Measurements from ENCODE around the gene LTBP2. TPM values are rescaled to one million over a fixed set of nuclear protein-coding genes. Genes with fewer than 3 reads are reported as not detected.
"Not testable (repeated sequence)": the region's sequence is repeated elsewhere in the genome, so short reads cannot be mapped to it uniquely, and the experiment has no call there.

Gene LTBP2
- total RNA-seq, 1 donor from 2014 or later: 26.5 TPM

- Histone ChIP-seq H3K36me3 (no peaks in the 10 kb centered on the region), H3K4me1 (no peaks in the 10 kb centered on the region), H3K9me3 (replicated peaks) (no peaks in the 10 kb centered on the region), H3K27ac (replicated peaks) (no peak overlapping the region), H3K4me3 (no peak overlapping the region), H3K27me3 (ENCODE audit: low read depth) (no peaks in the 10 kb centered on the region)
- intact Hi-C loops (cut with micrococcal nuclease): no loop called here
- peak; percentile 60 for TF ChIP-seq CTCF (IDR thresholded peaks at IDR 0.05; ENCODE audit: borderline replicate concordance)
- no peak for DNase-seq
These were observed 152.6 kb downstream of the LTBP2 start for GRCh38 chr14:74459289-74459946.

DNA sequence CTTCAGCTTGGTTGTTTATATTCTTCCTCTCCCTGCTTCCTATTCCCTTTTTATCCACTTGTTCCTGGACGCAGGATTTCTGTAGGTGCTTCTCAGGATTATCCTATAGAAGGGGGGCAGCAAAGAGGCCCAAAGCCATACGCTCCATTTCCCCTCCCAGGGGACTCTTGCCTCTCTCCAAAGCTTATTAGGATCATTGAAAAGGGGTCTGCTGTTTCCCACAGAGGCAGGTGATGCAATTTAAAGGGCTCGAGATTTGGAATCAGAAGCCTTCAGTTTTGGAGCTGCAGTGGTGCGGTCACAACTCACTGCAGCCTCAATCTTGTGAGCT, 154.5 kb downstream of the LTBP2 start:
- Histone ChIP-seq H3K27me3 (ENCODE audit: low read depth) (no peaks in the 10 kb centered on the region), H3K9me3 (replicated peaks) (no peaks in the 10 kb centered on the region), H3K36me3 (no peaks in the 10 kb centered on the region), H3K27ac (replicated peaks) (no peak overlapping the region), H3K4me1 (no peaks in the 10 kb centered on the region), H3K4me3 (no peak overlapping the region)
- intact Hi-C loops (cut with micrococcal nuclease): no loop called here
- no peak for TF ChIP-seq CTCF (IDR thresholded peaks at IDR 0.05; ENCODE audit: borderline replicate concordance)
- DNase-seq: no peak

DNA sequence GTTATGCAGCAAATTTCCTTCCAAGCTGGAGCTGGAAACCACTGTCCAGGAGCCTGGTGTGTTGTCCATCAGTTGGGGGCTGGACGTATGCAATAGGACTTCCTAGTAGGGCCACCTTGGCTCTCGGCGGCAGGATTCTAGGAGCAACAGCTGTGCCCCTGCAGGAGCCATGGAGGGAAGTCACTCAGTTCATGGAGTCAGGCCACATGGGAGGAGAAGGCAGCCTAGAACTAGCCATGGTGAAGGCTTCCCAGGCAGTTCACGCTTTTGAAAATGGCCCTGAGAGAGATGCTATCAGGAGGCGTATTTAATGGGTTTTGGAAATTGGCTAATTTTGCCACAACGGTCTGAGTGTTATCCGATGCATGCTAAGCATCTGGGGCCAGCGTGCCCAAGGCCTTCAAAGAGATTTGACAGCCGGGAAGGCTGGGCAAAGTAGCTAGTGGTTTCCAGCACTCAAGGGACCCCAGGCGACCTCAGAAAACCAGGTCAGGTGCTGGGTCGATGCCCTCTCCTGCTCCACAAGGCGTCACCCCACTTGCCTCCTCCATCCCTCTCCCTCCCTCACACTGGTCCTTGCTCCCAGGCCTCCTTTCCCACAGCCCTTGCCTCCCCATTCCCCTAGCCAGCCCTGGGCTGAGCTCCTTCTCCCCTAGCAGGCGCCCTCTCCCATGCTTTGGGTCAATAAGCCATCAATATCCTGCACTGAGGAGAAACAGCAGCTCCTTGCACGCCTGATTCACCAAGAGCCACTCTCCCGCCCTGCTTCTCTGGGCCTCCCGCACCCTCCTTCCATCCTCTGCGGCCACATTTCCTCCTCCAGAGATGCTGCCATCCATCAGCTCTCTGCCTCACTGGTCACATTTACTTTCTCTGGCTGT, 155.1 kb downstream of the LTBP2 start:
- Histone ChIP-seq H3K27me3 (ENCODE audit: low read depth) (no peaks in the 10 kb centered on the region), H3K27ac (replicated peaks) (no peak overlapping the region), H3K4me1 (no peaks in the 10 kb centered on the region), H3K4me3 (no peak overlapping the region), H3K36me3 (no peaks in the 10 kb centered on the region), H3K9me3 (replicated peaks) (no peaks in the 10 kb centered on the region)
- TF ChIP-seq CTCF (IDR thresholded peaks at IDR 0.05; ENCODE audit: borderline replicate concordance): no peak
- DNase-seq: no peak
- intact Hi-C loops (cut with micrococcal nuclease): no loop called here

GRCh38 chr14:74454397-74454796, 157.6 kb downstream of the LTBP2 start:
- H3K36me3 ChIP-seq; DNase-seq; intact Hi-C loops (cut with micrococcal nuclease); H3K27ac ChIP-seq (replicated peaks); H3K4me3 ChIP-seq; H3K4me1 ChIP-seq; H3K27me3 ChIP-seq (ENCODE audit: low read depth); H3K9me3 ChIP-seq (replicated peaks): not testable (repeated sequence)

Other genes with a start within 250 kb of the LTBP2 start
- 0.11 TPM for gene SYNDIG1L, start 186.0 kb downstream of the LTBP2 start, total RNA-seq
- 93.5 TPM for gene NPC2, start 118.9 kb downstream of the LTBP2 start, total RNA-seq
- gene ISCA2, start 118.5 kb downstream of the LTBP2 start, total RNA-seq: 45.8 TPM
- 23.7 TPM for gene AREL1, start 100.8 kb upstream of the LTBP2 start, total RNA-seq
- 42.7 TPM for gene FCF1, start 100.9 kb upstream of the LTBP2 start, total RNA-seq
- 28.1 TPM for gene YLPM1, start 151.1 kb upstream of the LTBP2 start, total RNA-seq

All from left ventricle myocardium inferior (tissue), 1 donor.